Measurements from ENCODE around the gene ST6GALNAC3. TPM values are rescaled to one million over a fixed set of nuclear protein-coding genes. Genes with fewer than 3 reads are reported as not detected.
"Not testable (repeated sequence)": the region's sequence is repeated elsewhere in the genome, so short reads cannot be mapped to it uniquely, and the experiment has no call there.

Gene ST6GALNAC3
- total and polyA plus RNA-seq, 11 donors = 2.5 to 7.7 (median 4.4) TPM

DNA sequence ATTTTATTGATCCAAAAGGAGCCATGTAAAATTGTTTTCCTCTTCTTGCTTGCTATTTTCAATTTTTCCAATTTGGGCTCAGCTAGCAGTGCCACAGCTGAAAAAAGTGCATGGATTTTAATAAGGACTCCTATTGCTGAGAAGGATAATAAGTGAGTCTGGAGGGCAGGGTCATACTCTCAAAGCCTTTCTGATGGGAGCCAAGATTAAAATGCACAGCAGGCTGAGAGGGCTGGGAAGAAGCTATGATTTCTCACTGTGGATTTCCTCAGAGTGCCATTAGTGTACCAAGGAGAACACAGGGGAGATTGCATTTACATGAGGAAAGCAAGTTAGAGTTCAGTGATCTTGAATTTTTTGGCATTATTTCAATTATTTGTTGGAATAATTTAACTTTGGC, 261.3 kb downstream of the ST6GALNAC3 start:
- TF ChIP-seq, protein P1, sequence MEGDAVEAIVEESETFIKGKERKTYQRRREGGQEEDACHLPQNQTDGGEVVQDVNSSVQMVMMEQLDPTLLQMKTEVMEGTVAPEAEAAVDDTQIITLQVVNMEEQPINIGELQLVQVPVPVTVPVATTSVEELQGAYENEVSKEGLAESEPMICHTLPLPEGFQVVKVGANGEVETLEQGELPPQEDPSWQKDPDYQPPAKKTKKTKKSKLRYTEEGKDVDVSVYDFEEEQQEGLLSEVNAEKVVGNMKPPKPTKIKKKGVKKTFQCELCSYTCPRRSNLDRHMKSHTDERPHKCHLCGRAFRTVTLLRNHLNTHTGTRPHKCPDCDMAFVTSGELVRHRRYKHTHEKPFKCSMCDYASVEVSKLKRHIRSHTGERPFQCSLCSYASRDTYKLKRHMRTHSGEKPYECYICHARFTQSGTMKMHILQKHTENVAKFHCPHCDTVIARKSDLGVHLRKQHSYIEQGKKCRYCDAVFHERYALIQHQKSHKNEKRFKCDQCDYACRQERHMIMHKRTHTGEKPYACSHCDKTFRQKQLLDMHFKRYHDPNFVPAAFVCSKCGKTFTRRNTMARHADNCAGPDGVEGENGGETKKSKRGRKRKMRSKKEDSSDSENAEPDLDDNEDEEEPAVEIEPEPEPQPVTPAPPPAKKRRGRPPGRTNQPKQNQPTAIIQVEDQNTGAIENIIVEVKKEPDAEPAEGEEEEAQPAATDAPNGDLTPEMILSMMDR (IDR thresholded peaks at IDR 0.05) = no peak
- no peak for TF ChIP-seq POLR2A (IDR thresholded peaks at IDR 0.05)
- no peak for DNase-seq
- Histone ChIP-seq H3K36me3 (no peaks in the 10 kb centered on the region), H3K27ac (no peak overlapping the region), H3K4me1 (peaks cover 0 to 12% (median 0%) of the 10 kb centered on the region in 12 donors), H3K27me3 (no peaks in the 10 kb centered on the region), H3K9me3 (no peaks in the 10 kb centered on the region), H3K4me3 (no peak overlapping the region)
- no peak for ATAC-seq
- intact Hi-C loops (cut with DNase I) = loop anchor here in 6 of 10 donors (10.0 kb wide), 3 partner anchors 181 to 799 kb away; no protein-coding TSS in a partner anchor

DNA sequence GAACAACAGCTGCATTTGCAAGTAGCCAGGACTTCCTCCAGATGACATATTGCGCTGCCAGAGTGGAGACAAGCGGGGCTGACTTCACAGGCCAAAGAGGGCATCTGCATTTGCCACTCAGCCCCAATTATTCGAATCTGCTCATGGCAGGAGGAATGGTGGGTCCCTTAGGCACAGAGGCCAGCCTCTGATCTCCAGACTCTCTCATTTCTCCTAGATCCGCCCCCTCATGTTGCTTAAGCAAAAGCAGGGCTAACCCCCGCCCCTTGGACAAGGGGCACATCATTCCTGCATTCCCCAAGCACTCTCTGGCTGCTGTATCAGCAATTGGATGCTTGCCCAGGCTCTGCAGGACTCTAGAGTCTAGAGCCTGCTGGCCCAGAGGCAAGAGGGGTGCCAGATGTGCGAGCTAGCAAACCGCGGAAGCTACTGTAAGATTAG, 262.4 kb downstream of the ST6GALNAC3 start:
- H3K4me3 ChIP-seq = no peak overlapping the region
- intact Hi-C loops (cut with DNase I) = loop anchor here in 6 of 10 donors (10.0 kb wide), 3 partner anchors 182 to 798 kb away; no protein-coding TSS in a partner anchor

DNA sequence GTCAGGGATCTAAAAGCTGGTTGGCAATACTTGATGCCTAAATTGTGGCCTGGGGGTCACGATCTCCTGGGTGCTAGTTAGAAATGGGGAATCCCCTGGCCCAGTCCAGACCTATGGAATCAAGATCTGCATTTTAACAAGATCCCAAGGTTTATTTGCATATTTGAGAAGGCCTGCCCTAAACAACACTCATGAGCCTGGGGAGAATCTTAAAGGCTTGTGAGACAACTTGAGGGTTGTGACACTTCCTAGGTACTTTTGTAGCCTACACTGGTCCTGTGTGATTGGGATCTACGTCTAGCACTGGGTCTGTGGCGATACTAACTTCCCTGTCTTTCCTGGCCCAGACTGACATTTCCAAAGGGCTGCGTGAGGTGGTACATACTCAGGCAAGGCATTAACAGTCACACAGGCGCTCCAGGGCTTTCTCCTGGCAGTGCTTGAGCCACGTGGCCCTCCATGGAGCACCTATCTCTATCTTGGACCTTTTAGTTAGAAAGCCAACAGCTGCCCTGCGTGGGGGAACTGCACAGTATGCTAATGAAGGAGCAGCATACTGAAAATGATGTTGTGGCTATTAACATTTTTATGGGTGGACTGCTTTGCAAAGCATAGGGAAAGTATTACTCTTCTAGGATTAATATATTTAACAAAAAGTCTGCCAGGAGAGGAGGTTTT, 263.1 kb downstream of the ST6GALNAC3 start:
- Histone ChIP-seq H3K27ac (no peak overlapping the region), H3K36me3 (no peaks in the 10 kb centered on the region), H3K9me3 (peaks cover 0 to 7% (median 0%) of the 10 kb centered on the region in 12 donors), H3K27me3 (no peaks in the 10 kb centered on the region), H3K4me1 (peaks cover 0 to 12% (median 0%) of the 10 kb centered on the region in 12 donors), H3K4me3 (no peak overlapping the region)
- TF ChIP-seq POLR2A (IDR thresholded peaks at IDR 0.05) = no peak
- TF ChIP-seq, protein P1 (IDR thresholded peaks at IDR 0.05) = no peak
- intact Hi-C loops (cut with DNase I) = loop anchor here in 6 of 10 donors (10.0 kb wide), 3 partner anchors 183 to 797 kb away; no protein-coding TSS in a partner anchor
- 54 to 63% (median 55%) methylated on average over 7 of the region's 7 CpGs for WGBS, 4 donors
- no peak for ATAC-seq
- peak in 1 of 5 donors; percentile 25 for DNase-seq

More for the DNA sequence above, 262.4 kb downstream of the ST6GALNAC3 start:
- Histone ChIP-seq H3K9me3 (peaks cover 0 to 7% (median 0%) of the 10 kb centered on the region in 12 donors), H3K36me3 (no peaks in the 10 kb centered on the region), H3K27me3 (no peaks in the 10 kb centered on the region), H3K27ac (no peak overlapping the region), H3K4me1 (peaks cover 0 to 12% (median 0%) of the 10 kb centered on the region in 12 donors)
- WGBS, 4 donors = 34 to 52% (median 46%) methylated on average over 7 to 8 of the region's 8 CpGs
- DNase-seq (peak; percentile 56 to 87 (median 73)), ATAC-seq (peak; percentile 79 to 92 (median 88))
- TF ChIP-seq, protein P1 (IDR thresholded peaks at IDR 0.05) = no peak
- TF ChIP-seq POLR2A (IDR thresholded peaks at IDR 0.05) = no peak

DNA sequence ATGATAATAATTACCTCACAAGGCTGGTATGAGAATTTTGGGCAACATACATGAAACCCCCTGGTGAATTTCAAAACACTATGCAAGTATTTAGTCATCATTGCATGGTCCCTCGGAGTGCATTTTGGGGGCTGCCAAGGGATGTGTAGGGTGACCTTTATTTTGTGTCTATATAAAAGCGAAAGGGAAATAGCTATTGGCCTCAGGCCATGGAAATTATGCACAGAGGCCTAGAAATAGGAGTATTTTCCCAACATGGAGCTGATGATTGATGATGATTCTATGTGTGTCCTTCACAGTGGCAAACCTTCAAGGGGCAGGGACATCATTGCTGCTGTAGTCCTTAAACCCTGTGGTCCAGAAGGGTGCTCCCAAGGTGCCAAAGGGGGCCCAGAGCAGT, 265.5 kb downstream of the ST6GALNAC3 start:
- WGBS, 4 donors = 73 to 84% (median 79%) methylated on average over 2 of the region's 2 CpGs
- no peaks in the 10 kb centered on the region for H3K36me3 ChIP-seq

DNA sequence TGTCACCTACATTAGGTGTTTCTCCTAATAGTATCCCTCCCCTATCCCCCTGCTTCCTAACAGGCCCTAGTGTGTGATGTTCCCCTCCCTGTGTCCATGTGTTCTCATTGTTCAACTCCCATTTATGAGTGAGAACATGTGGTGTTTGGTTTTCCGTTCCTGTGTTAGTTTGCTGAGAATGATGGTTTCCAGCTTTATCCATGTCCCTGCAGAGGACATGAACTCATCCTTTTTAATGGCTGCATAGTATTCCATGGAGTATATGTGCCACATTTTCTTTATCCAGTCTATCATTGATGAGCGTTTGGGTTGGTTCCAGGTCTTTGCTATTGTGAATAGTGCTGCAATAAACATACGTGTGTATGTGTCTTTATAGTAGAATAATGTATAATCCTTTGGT, 267.3 kb downstream of the ST6GALNAC3 start:
- H3K4me3 ChIP-seq; H3K9me3 ChIP-seq; H3K27ac ChIP-seq; H3K27me3 ChIP-seq; intact Hi-C loops (cut with DNase I); DNase-seq; ATAC-seq; H3K36me3 ChIP-seq: not testable (repeated sequence)
- peaks cover 0 to 10% (median 0%) of the 10 kb centered on the region in 12 donors for H3K4me1 ChIP-seq
- WGBS, 4 donors = 97 to 100% (median 98%) methylated on average over 3 of the region's 3 CpGs

More for the DNA sequence above, 265.5 kb downstream of the ST6GALNAC3 start:
- H3K27ac ChIP-seq = no peak overlapping the region
- TF ChIP-seq, protein P1 (IDR thresholded peaks at IDR 0.05) = no peak
- no peak for TF ChIP-seq POLR2A (IDR thresholded peaks at IDR 0.05)
- no peaks in the 10 kb centered on the region for H3K27me3 ChIP-seq
- DNase-seq (no peak), ATAC-seq (no peak)
- H3K4me1 ChIP-seq = peaks cover 0 to 12% (median 0%) of the 10 kb centered on the region in 12 donors
- no peak overlapping the region for H3K4me3 ChIP-seq
- peaks cover 0 to 7% (median 0%) of the 10 kb centered on the region in 12 donors for H3K9me3 ChIP-seq
- intact Hi-C loops (cut with DNase I) = no loop called here

Data from heart left ventricle (tissue), 16 donors.